Measurements from ENCODE around the gene ANKRD2. TPM values are rescaled to one million over a fixed set of nuclear protein-coding genes. Genes with fewer than 3 reads are reported as not detected.

ANKRD2 gene
- total RNA-seq, 1 donor from 2014 or later, result not detected

- Histone ChIP-seq H3K4me3 (no peak overlapping the region), H3K27ac (peak overlapping the region; percentile 53 to 54), H3K9me3 (no peaks in the 10 kb centered on the region), H3K4me1 (peaks cover 0 to 16% of the 10 kb centered on the region in 2 donors), H3K36me3 (no peaks in the 10 kb centered on the region), H3K27me3 (no peaks in the 10 kb centered on the region)
- DNase-seq (ENCODE audit: low spot score in 2 of 2), result no peak
- TF ChIP-seq, protein P1, sequence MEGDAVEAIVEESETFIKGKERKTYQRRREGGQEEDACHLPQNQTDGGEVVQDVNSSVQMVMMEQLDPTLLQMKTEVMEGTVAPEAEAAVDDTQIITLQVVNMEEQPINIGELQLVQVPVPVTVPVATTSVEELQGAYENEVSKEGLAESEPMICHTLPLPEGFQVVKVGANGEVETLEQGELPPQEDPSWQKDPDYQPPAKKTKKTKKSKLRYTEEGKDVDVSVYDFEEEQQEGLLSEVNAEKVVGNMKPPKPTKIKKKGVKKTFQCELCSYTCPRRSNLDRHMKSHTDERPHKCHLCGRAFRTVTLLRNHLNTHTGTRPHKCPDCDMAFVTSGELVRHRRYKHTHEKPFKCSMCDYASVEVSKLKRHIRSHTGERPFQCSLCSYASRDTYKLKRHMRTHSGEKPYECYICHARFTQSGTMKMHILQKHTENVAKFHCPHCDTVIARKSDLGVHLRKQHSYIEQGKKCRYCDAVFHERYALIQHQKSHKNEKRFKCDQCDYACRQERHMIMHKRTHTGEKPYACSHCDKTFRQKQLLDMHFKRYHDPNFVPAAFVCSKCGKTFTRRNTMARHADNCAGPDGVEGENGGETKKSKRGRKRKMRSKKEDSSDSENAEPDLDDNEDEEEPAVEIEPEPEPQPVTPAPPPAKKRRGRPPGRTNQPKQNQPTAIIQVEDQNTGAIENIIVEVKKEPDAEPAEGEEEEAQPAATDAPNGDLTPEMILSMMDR (IDR thresholded peaks at IDR 0.05), result no peak
- intact Hi-C loops (cut with DNase I), result no loop called here
Measured at GRCh38 chr10:97601268-97602215, 29.0 kb downstream of the ANKRD2 start.

DNA sequence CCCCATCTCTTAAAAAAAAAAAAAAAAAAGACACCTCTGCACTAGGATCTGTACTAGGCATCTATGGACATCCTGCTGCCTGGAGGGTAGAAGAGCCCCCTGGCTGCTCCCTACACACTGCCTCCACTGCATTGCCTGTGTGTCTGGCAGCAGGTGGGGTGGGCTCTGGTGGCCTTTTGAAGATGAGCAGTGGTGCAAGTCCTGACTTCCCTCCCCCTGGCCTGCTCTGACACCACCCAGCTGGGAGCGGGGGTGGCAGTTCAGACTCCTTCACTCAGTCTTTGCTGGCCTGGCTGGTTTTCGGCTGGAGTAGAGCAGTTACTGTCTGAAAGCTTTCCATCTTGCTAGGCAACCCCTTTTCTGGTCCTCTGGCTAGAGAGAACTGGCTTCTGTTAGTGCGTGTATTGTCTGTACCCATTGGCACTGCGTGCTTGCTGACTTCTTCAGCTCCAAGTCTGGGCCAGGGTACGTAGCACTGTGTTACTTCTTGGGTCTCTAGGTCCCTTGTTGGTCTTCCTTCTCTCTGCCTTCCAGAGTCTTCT is 34.6 kb downstream of the ANKRD2 start:
- Histone ChIP-seq H3K4me1 (peaks cover 0 to 21% of the 10 kb centered on the region in 2 donors), H3K4me3 (no peak overlapping the region), H3K27me3 (no peaks in the 10 kb centered on the region), H3K27ac (no peak overlapping the region), H3K36me3 (no peaks in the 10 kb centered on the region), H3K9me3 (no peaks in the 10 kb centered on the region)
- intact Hi-C loops (cut with DNase I), result no loop called here
- TF ChIP-seq, protein P1 (IDR thresholded peaks at IDR 0.05), result no peak
- no peak for DNase-seq (ENCODE audit: low spot score in 2 of 2)

DNA sequence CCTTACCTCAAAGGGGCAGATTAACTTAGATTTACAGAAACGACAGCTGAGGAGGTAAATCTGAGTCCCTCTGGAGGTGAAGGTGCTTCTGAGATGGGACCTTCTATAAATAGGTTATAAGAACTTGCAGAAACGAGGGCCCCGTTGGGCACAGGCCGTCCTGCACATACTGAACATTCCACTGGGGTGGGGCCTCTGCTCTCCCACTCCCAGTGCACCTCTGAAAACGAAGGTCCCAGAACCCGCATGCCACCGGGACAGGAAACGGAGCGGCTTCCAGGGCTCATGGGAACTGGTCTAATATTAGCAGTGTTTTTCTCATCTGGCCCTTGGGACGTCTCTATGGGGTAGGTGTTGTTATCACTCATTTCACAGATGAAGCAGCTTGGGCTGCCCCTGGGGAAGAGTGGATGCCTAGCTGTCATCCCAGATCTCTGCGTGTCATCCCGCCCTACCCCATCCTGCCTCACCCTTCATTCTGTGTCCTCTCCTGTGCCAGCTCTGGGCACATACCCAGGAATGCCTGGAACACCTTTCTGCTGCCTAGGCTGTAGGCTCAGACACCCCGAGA is 36.5 kb downstream of the ANKRD2 start:
- H3K4me3 ChIP-seq, result no peak overlapping the region
- H3K36me3 ChIP-seq, result no peaks in the 10 kb centered on the region
- H3K27me3 ChIP-seq, result no peaks in the 10 kb centered on the region
- peak overlapping the region; percentile 47 to 73 for H3K27ac ChIP-seq
- TF ChIP-seq, protein P1 (IDR thresholded peaks at IDR 0.05), result no peak
- no peaks in the 10 kb centered on the region for H3K9me3 ChIP-seq
- peaks cover 0 to 24% of the 10 kb centered on the region in 2 donors for H3K4me1 ChIP-seq
- intact Hi-C loops (cut with DNase I), result no loop called here
- peak in 1 of 2 donors; percentile 72 for DNase-seq (ENCODE audit: low spot score in 2 of 2)

DNA sequence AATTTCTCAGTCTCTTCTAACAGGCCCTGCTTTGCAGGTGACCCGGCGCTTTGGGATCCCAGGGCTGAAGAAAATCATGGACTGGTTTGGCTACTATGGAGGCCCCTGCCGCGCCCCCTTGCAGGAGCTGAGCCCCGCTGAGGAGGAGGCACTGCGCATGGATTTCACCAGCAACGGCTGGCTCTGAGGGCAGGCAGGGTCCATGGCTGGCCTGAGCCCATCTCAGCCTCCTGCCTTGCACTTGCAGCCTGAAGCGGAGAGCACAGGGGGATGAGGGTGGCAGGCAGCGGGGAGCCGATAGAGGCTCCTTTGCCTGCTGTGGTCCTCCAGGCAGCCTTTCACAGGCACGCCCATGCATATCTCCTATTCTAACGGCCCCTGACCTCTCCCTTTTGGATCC is 38.9 kb downstream of the ANKRD2 start:
- Histone ChIP-seq H3K9me3 (no peaks in the 10 kb centered on the region), H3K4me3 (no peak overlapping the region)

GRCh38 chr10:97612386-97612785 is 39.8 kb downstream of the ANKRD2 start:
- no peak for DNase-seq (ENCODE audit: low spot score in 2 of 2)
- Histone ChIP-seq H3K36me3 (no peaks in the 10 kb centered on the region), H3K4me1 (peaks cover 0 to 24% of the 10 kb centered on the region in 2 donors), H3K27ac (peak overlapping the region in 1 of 2 donors; percentile 44), H3K4me3 (no peak overlapping the region), H3K9me3 (no peaks in the 10 kb centered on the region), H3K27me3 (no peaks in the 10 kb centered on the region)
- TF ChIP-seq, protein P1 (IDR thresholded peaks at IDR 0.05), result peak; percentile 41 to 75 (median 62)
- intact Hi-C loops (cut with DNase I), result loop anchor here (1.0 to 2.0 kb wide), 2 partner anchors 40 to 150 kb away; partner anchors contain the start of gene ANKRD2

More for the DNA sequence above, 38.9 kb downstream of the ANKRD2 start:
- Histone ChIP-seq H3K4me1 (peaks cover 0 to 24% of the 10 kb centered on the region in 2 donors), H3K27ac (peak overlapping the region in 1 of 2 donors; percentile 44), H3K36me3 (no peaks in the 10 kb centered on the region), H3K27me3 (no peaks in the 10 kb centered on the region)
- intact Hi-C loops (cut with DNase I), result no loop called here
- TF ChIP-seq, protein P1 (IDR thresholded peaks at IDR 0.05), result no peak
- no peak for DNase-seq (ENCODE audit: low spot score in 2 of 2)

Measured in ascending aorta (tissue), 2 donors.